Coronary artery (tissue), 2 donors: ENCODE measurements around the gene LPIN1.

Source experiments
- DNase-seq: peaks from one replicate; pipeline ENCODE4 v3.0.0-alpha.2; 2017; ENCODE audit warnings: low spot score
- H3K27ac ChIP-seq, 2 donors: fragments of 200-600 bp; sonication (generic); one replicate each; pipeline ENCODE4 v1.5.1; 2016 to 2019
- H3K4me3 ChIP-seq: fragments of 200-600 bp; sonication (generic); 2 replicates; pipeline ENCODE4 v1.5.1; 2016; ENCODE audit warnings: mild to moderate bottlenecking, moderate library complexity
- TF ChIP-seq, protein P1 (sequence below): fragments of 200-600 bp; sonication (generic); IDR thresholded peaks from one replicate; pipeline ENCODE4 v1.5.1; 2019; ENCODE audit warnings: antibody characterized with exemption

The LPIN1 gene

GRCh38 chr2:11790228-11790627, 43.8 kb downstream of the LPIN1 start:
- Histone ChIP-seq H3K27ac (no peak overlapping the region), H3K4me3 (no peak overlapping the region)
- DNase-seq: peak; percentile 26
- TF ChIP-seq, protein P1, sequence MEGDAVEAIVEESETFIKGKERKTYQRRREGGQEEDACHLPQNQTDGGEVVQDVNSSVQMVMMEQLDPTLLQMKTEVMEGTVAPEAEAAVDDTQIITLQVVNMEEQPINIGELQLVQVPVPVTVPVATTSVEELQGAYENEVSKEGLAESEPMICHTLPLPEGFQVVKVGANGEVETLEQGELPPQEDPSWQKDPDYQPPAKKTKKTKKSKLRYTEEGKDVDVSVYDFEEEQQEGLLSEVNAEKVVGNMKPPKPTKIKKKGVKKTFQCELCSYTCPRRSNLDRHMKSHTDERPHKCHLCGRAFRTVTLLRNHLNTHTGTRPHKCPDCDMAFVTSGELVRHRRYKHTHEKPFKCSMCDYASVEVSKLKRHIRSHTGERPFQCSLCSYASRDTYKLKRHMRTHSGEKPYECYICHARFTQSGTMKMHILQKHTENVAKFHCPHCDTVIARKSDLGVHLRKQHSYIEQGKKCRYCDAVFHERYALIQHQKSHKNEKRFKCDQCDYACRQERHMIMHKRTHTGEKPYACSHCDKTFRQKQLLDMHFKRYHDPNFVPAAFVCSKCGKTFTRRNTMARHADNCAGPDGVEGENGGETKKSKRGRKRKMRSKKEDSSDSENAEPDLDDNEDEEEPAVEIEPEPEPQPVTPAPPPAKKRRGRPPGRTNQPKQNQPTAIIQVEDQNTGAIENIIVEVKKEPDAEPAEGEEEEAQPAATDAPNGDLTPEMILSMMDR: no peak

- Histone ChIP-seq H3K27ac (no peak overlapping the region), H3K4me3 (no peak overlapping the region)
- TF ChIP-seq, protein P1: no peak
- DNase-seq: no peak
These were observed 49.2 kb downstream of the LPIN1 start for GRCh38 chr2:11795590-11795989.

GRCh38 chr2:11796190-11797171, 50.0 kb downstream of the LPIN1 start:
- no peak overlapping the region for H3K4me3 ChIP-seq
- H3K27ac ChIP-seq: no peak overlapping the region
- TF ChIP-seq, protein P1: no peak
- peak; percentile 64 for DNase-seq

DNA sequence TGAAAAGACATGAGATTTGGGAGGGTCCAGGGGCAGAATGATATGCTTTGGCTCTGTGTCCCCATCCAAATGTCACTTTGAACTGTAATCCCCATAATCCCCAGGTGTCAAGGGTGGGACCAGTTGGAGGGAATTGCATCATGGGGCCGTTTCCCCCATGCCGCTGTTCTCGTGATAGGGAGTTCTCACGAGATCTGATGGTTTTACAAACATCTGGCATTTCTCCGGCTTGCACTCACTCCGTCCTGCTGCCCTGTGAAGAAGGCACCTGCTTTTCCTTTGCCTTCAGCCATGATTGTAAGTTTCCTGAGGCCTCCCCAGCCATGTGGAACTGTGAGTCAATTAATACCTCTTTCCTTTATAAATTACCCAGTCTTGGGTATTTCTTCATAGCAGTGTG, 51.4 kb downstream of the LPIN1 start:
- H3K4me3 ChIP-seq: no peak overlapping the region
- H3K27ac ChIP-seq: no peak overlapping the region
- TF ChIP-seq, protein P1: no peak

DNA sequence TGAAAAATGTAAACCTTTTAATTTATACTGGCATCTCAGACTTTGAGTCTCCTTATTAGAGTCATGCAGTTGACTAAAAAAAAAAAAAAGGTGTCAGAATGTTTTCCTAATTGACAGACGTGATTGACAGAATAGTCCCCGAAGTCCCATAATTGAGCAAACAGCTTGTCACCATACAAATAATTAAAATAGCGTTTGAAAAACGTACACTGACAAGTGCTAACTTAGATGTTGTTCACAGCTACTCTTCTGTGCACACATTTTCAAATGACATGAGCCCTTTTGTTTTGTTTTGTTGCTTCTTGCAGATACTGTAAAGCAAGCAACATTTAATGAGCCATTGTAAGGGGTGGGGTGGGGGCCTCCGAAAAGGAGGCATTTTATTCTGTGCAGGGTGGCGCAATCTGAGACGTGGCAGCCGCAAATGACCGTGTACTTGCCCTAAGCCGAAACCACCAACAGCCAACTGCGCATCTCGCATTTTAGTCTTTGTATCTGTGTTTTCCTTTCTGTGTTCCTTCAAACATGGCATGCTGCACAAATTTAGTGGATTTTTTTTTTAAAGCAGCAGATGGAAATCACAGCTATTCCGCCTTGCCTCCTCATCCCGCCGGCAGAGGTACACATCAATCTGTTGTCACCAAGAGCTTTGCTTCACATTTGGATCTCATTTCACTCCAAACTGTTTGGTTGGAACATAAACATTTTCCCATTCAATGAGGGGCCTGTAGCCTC, 52.4 kb downstream of the LPIN1 start:
- TF ChIP-seq, protein P1: no peak
- Histone ChIP-seq H3K4me3 (no peak overlapping the region), H3K27ac (no peak overlapping the region)
- DNase-seq: peak; percentile 17

More for the DNA sequence above, 51.4 kb downstream of the LPIN1 start:
- DNase-seq: peak; percentile 45

GRCh38 chr2:11799826-11800225, 53.4 kb downstream of the LPIN1 start:
- Histone ChIP-seq H3K4me3 (no peak overlapping the region), H3K27ac (no peak overlapping the region)
- DNase-seq: peak; percentile 24
- TF ChIP-seq, protein P1: no peak
